Keratinocyte (primary cell): Measurements from ENCODE around the gene PABPN1.

Source experiments
- CTCF ChIP-seq, 3 experiments: IDR thresholded peaks in 1 of 3; conservative IDR thresholded peaks in 1 of 3; optimal IDR thresholded peaks in 1 of 3; 2 replicates in 2 of 3; 3 replicates in 1 of 3; pipeline versions ENCODE3 to v1.5.1; 2011; ENCODE audit warnings: low read length in 3 of 3, mild to moderate bottlenecking in 3 of 3, moderate library complexity in 2 of 3, control low read depth in 1 of 3, inconsistent platforms in 1 of 3; ENCODE audit not compliant: insufficient read depth in 2 of 3; ENCODE audit errors: extremely low read depth in 1 of 3
- EZH2 ChIP-seq: IDR thresholded peaks from one replicate; pipeline ENCODE4 v1.6.1; 2012; ENCODE audit warnings: inconsistent platforms, mild to moderate bottlenecking, low read length, moderate library complexity

- no peak for TF ChIP-seq CTCF (optimal IDR thresholded peaks at IDR 0.05 in 1 of 3, IDR thresholded peaks at IDR 0.05 in 1 of 3, conservative IDR thresholded peaks at IDR 0.05 in 1 of 3; ENCODE audit: extremely low read depth in 1 of 3, insufficient read depth in 2 of 3, low read length in 3 of 3)
- no peak for TF ChIP-seq EZH2
Measured at GRCh38 chr14:23286902-23287479, 34.3 kb upstream of the PABPN1 start.
